Measurements from ENCODE around the gene SH3BP5L. TPM values are rescaled to one million over a fixed set of nuclear protein-coding genes. Genes with fewer than 3 reads are reported as not detected.

SH3BP5L gene
- total and polyA plus RNA-seq, 10 of the 15 experiments (the other 5 are each of a cell fraction or from before 2014, with no cell fraction given): 1.1 to 22.8 (median 10.9) TPM

GRCh38 chr1:248853663-248854375 is 28.1 kb upstream of the SH3BP5L start:
- ATAC-seq (no peak), FAIRE-seq (no peak), DNase-seq (ENCODE audit: low read depth, low spot score) (no peak)
- H3K4me3 ChIP-seq: no peak overlapping the region
- H3K9ac ChIP-seq (ENCODE audit: control insufficient read depth, insufficient read depth, low read length): no peak overlapping the region
- H3K36me3 ChIP-seq (ENCODE audit: control insufficient read depth in 2 of 2, insufficient read depth in 2 of 2, low read length in 1 of 2): peaks cover 17 to 24% of the 10 kb centered on the region in 2 experiments; a peak in 3 of 4 replicates
- H4K20me1 ChIP-seq (ENCODE audit: control insufficient read depth, insufficient read depth): no peaks in the 10 kb centered on the region
- 77% methylated on average over 8 of the region's 8 CpGs for WGBS (ENCODE audit: insufficient coverage, insufficient replicate concordance, low lambda C conversion rate, missing lambda C conversion rate)
- peaks cover 17% of the 10 kb centered on the region for H3K4me1 ChIP-seq (ENCODE audit: control insufficient read depth, insufficient read depth, low read length)
- no peaks in the 10 kb centered on the region for H3K9me3 ChIP-seq (replicated peaks; ENCODE audit: control insufficient read depth, insufficient read depth, low read length)
- H3K4me2 ChIP-seq (ENCODE audit: control insufficient read depth, insufficient read depth): no peak overlapping the region
- no TSS peak for BruUV-seq (replicated peaks)
- ChIA-PET RAD21 (ENCODE audit: unreplicated experiment) (no interaction called here), CTCF (interaction anchor here (8.9 kb wide), 1 partner anchor 16 kb away, joined by 60 read pairs; the partner anchor contains the start of gene ZNF672), POLR2A (no interaction called here), SMC1A (ENCODE audit: uncharacterized antibody, unreplicated experiment) (no interaction called here)
- intact Hi-C loops (cut with micrococcal nuclease; ENCODE audit: unreplicated experiment): no loop called here
- H3K79me2 ChIP-seq (ENCODE audit: control insufficient read depth, insufficient read depth, low read length): peaks cover 23% of the 10 kb centered on the region
- H3K27ac ChIP-seq (ENCODE audit: control insufficient read depth, insufficient read depth): no peak overlapping the region
- no peaks in the 10 kb centered on the region for H3K27me3 ChIP-seq (replicated peaks in 1 of 2; ENCODE audit: control insufficient read depth in 2 of 2, insufficient read depth in 2 of 2, low read length in 1 of 2)
- in situ Hi-C loops (cut with MboI): no loop called here
- no peak overlapping the region for H2AFZ ChIP-seq (ENCODE audit: control insufficient read depth, low read depth, low read length)
- TF ChIP-seq SIN3A (IDR thresholded peaks at IDR 0.05; ENCODE audit: low read depth, low read length) (no peak), MAX (IDR thresholded peaks at IDR 0.05; ENCODE audit: low read depth, low read length) (no peak), PAX8 (IDR thresholded peaks at IDR 0.05) (no peak), SMAD1 (IDR thresholded peaks at IDR 0.05; ENCODE audit: low read depth, partially characterized antibody) (no peak), RAD21 (IDR thresholded peaks at IDR 0.05; ENCODE audit: insufficient read depth, low read depth, low read length) (no peak), TCF12 (IDR thresholded peaks at IDR 0.05; ENCODE audit: low read depth, low read length) (no peak), PKNOX1 (IDR thresholded peaks at IDR 0.05) (no peak), IKZF1 (conservative IDR thresholded peaks at IDR 0.05) (no peak), REST (IDR thresholded peaks at IDR 0.05; ENCODE audit: low read depth, low read length) (no peak), RB1 (IDR thresholded peaks at IDR 0.05; ENCODE audit: borderline replicate concordance) (no peak), BCLAF1 (IDR thresholded peaks at IDR 0.05) (no peak), SUPT20H (IDR thresholded peaks at IDR 0.05; ENCODE audit: borderline replicate concordance, control insufficient read depth, low read depth, low read length) (no peak), ZBED1 (IDR thresholded peaks at IDR 0.05; ENCODE audit: borderline replicate concordance) (no peak), SREBF2 (IDR thresholded peaks at IDR 0.05; ENCODE audit: low read length) (no peak), HDAC6 (IDR thresholded peaks at IDR 0.05; ENCODE audit: unreplicated experiment) (no peak), CREB1 (IDR thresholded peaks at IDR 0.05; ENCODE audit: low read depth) (no peak)
